GM19035 (cell line): ENCODE data around the gene SYT15B.
A peak's percentile ranks its signal among the peaks of the same experiment; 100 is the strongest.
"Not testable (repeated sequence)": the region's sequence is repeated elsewhere in the genome, so short reads cannot be mapped to it uniquely, and the experiment has no call there.

Source experiments
- ATAC-seq: cut with Tn5 transposase; IDR thresholded peaks from one replicate; pipeline ENCODE4 v1.9.1; 2021; ENCODE audit not compliant: unreplicated experiment

SYT15B gene

GRCh38 chr10:47763554-47764175 is at the start of gene SYT15B:
TSS of gene SYT15B (minus strand) at chr10:47763592. CDS start at chr10:47762640, 952 bp downstream.
- ATAC-seq, result not testable (repeated sequence)

GRCh38 chr10:47779590-47779989 is 16.2 kb upstream of the SYT15B start:
- not testable (repeated sequence) for ATAC-seq

- ATAC-seq, result not testable (repeated sequence)
These were observed 12.2 kb upstream of the SYT15B start for GRCh38 chr10:47775361-47776231.

- ATAC-seq, result not testable (repeated sequence)
These were observed 7.4 kb upstream of the SYT15B start for GRCh38 chr10:47770745-47771144.

GRCh38 chr10:47768578-47769115 is 5.3 kb upstream of the SYT15B start:
- ATAC-seq, result not testable (repeated sequence)

- not testable (repeated sequence) for ATAC-seq
These were observed 4.7 kb upstream of the SYT15B start for GRCh38 chr10:47768085-47768484.

GRCh38 chr10:47767236-47767635 is 3.8 kb upstream of the SYT15B start:
- ATAC-seq, result not testable (repeated sequence)

- ATAC-seq, result not testable (repeated sequence)
These were observed 1.8 kb upstream of the SYT15B start for GRCh38 chr10:47765232-47765631.

GRCh38 chr10:47762674-47763553 is 478 bp downstream of the SYT15B start:
- not testable (repeated sequence) for ATAC-seq

GRCh38 chr10:47758855-47759254 is 4.5 kb downstream of the SYT15B start:
- ATAC-seq, result not testable (repeated sequence)

GRCh38 chr10:47756169-47756568 is 7.2 kb downstream of the SYT15B start:
- ATAC-seq, result not testable (repeated sequence)

- not testable (repeated sequence) for ATAC-seq
These were observed 9.5 kb downstream of the SYT15B start for GRCh38 chr10:47753871-47754270.

GRCh38 chr10:47753176-47753575 is 10.2 kb downstream of the SYT15B start:
- not testable (repeated sequence) for ATAC-seq

- not testable (repeated sequence) for ATAC-seq
These were observed 11.6 kb downstream of the SYT15B start for GRCh38 chr10:47751821-47752220.

GRCh38 chr10:47750360-47750759 is 13.0 kb downstream of the SYT15B start:
- not testable (repeated sequence) for ATAC-seq

- not testable (repeated sequence) for ATAC-seq
These were observed 16.5 kb downstream of the SYT15B start for GRCh38 chr10:47746780-47747376.

GRCh38 chr10:47744881-47745280 is 18.5 kb downstream of the SYT15B start:
- not testable (repeated sequence) for ATAC-seq

GRCh38 chr10:47743611-47744550 is 19.5 kb downstream of the SYT15B start:
- ATAC-seq, result peak; percentile 78

- ATAC-seq, result not testable (repeated sequence)
These were observed 22.5 kb downstream of the SYT15B start for GRCh38 chr10:47740868-47741267.
